Right lobe of liver (tissue), 4 donors: ENCODE measurements around the gene DHRS1.

Source experiments
- CTCF ChIP-seq, 4 donors: fragments of 200-600 bp in 3 of 4; fragments of 450-650 bp in 1 of 4; IDR thresholded peaks; one replicate each; pipeline versions ENCODE4 v1.5.1 to v1.8.0; 2016 to 2022; ENCODE audit warnings: antibody characterized with exemption in 4 of 4, mild to moderate bottlenecking in 2 of 4
- POLR2A ChIP-seq: fragments of 450-650 bp; IDR thresholded peaks from one replicate; pipeline ENCODE4 v1.6.1; 2017; ENCODE audit warnings: antibody characterized with exemption, mild to moderate bottlenecking
- donor health status: DM: no; HTN: no; CAD: no.
- donor health status: DM: no; HTN: no; CAD: no.
- donor health status: DM: no; HTN: yes; CAD: no.

GRCh38 chr14:24314377-24315193, 15.0 kb upstream of the DHRS1 start:
- no peak for TF ChIP-seq POLR2A
- no peak for TF ChIP-seq CTCF (IDR thresholded peaks at IDR 0.05)
